NCI-H82 treated with DMSO at 0.1 percent for 48 hours (cell line): ENCODE results near the gene ZFP91.

Source experiments
- DNase-seq: peaks from one replicate; lab custom pipeline; 2025; ENCODE audit not compliant: unreplicated experiment; lab: John Stamatoyannopoulos, UW

Gene ZFP91

DNA sequence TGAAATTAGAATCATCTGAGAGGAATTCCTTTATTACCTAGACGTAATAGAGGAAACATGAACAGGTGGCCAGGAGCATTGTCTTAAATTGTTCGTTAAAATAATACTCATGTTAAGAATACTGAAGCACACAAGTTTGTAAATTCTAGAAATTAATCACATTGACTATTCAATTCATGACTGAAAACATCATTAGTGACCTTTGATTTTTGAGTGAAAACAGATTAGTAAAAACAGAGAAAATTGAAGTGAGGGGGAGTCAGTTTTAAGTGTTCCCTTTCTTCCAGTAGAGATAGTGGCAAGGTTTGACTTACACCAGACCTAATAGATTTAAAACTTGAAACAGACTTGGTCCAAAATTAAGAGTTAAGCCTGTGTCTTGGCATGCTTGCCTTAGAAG, 1.4 kb downstream of the ZFP91 start:
- DNase-seq = no peak

DNA sequence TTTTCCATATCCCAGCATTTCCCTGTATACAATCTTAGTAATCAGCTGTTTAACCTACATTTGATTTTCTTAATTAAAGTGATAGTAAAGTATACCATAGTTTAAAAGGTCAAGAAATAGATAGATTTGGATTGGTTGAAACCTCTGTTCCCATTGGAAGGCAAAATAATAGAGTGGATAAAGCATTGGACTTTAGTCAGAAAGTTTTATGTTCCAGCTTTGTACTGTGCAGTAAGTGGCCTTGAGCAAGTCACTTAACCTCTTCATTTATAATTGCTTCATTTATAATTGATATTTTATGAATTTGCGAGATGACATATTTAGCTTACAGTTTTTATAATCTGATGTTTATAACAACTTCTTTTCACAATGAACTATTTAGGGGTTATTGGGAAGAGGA, 3.6 kb downstream of the ZFP91 start:
- no peak for DNase-seq

DNA sequence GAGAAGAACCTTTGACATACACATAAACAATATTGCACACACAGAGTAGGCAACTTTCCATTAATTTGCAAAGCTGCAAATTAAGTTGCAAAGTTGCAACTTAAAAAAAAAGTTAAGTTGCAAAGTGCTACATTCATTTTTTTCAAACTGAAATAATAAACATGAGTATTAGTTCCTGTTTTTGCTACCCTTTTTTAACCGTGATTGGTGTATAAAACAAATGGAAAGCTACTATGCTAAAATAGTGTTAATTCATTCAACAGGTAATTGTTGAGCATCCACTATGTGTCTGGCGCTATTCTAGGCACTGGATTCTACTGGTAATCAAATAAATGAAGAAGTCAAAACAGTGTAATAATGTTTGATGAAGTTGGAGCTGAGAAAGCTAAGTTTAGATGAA, 8.1 kb downstream of the ZFP91 start:
- no peak for DNase-seq

- no peak for DNase-seq
These were observed 12.8 kb downstream of the ZFP91 start for GRCh38 chr11:58591659-58592058.

- DNase-seq = no peak
These were observed 14.1 kb downstream of the ZFP91 start for GRCh38 chr11:58592760-58593472.

DNA sequence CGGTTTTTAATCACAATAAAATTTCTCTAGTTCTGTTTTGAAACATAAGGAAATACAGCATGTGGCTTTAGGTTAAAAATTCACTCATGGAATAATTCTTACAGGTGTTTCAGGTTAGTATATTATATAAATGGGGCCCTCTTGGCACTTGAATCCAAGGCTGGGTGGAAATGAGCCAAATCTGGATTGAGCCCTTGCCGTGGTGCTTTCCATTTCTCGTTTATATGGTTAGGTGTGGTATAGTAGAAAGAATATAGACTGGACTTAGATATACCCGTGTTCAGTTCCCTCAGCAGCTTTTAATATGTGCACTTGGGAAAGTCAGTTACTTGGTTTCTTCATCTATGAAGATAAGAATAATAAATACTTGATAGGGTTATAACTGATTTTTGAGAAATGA, 16.0 kb downstream of the ZFP91 start:
- DNase-seq = no peak

DNA sequence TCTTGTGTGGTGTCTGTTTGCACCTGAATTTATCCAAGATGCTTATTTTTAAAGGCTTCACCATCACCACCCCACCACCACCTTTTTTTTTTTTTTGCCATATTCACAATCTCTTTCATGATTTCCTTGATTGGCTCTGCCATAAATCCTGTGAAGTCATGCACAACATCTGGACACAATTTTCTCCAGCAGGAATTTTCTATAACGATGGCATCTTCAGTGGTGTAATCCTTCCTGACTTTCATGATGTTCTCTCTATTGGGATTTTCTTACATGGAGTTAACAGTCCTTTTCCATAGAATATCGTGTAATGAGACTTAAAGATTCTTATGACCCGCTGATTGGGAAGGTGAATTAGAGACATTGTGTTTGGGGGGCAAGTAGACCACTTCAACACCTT, 17.8 kb downstream of the ZFP91 start:
- no peak for DNase-seq

DNA sequence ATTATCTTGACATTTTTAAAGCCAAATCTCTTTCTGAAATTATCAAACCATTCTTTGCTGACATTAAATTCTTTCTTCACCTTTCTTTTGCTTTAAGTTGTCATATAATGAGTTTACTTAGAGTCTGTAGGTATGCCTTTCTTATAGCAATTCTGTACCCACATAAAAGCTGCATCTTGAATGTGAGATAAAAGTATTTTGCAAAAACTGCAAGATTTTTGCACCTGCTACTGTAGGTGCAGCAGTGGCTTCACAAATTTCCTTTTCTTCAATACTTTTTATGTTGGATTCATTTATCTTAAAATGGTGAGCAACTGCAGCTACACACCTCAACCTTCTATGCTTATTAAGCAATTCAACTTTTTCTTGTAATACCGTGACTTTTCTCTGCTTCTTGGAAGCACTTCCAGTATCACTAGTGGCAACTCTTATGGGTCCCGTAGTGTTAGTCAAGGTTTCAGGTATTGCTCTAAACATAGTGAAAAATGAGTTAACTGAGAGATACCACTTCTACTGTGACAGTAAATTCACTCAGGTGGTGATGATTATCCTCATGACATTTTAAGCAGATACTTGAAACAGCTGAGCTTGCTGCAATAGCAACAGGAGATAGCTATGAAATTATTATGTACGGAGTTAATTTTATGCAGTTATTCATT, 18.8 kb downstream of the ZFP91 start:
- DNase-seq = no peak

- DNase-seq = no peak
These were observed 21.6 kb downstream of the ZFP91 start for GRCh38 chr11:58600510-58600909.

DNA sequence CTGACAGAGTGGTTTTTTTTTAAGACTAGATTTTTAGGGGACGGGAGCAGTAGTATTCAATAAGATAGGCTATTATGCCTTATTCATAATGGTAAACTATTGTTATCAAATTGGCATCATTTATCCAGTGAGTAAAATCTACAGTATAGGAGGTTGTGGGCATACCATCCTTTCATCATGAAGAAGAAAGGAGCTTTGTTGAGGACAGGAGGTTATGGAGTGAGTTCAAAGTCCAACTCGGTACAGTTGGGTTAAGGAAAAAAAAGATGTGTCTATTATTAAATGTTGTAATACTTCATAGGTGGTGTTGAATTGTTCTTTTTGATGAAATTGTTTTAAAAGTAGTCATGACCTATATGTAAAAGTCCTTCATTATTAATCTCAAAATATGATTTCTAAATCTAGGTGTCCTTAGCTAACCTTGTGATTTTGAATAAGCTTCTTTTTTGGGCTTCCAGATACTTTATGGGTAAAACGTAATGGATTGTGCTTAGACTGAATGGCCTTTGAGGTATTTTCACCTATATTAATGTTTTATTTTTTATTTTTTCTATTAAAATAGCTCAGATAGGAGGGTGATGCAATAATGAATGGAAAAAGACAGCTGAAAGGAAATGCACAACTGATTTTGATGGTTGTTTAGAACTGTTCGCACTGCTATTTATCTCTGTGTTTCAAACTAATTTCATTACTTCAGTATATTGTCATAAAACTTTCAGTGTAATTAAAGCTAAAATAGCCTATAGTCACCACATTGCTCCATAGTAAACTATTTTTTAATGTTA, 28.3 kb downstream of the ZFP91 start:
- DNase-seq = no peak

GRCh38 chr11:58608331-58608730, 29.5 kb downstream of the ZFP91 start:
- DNase-seq = no peak

DNA sequence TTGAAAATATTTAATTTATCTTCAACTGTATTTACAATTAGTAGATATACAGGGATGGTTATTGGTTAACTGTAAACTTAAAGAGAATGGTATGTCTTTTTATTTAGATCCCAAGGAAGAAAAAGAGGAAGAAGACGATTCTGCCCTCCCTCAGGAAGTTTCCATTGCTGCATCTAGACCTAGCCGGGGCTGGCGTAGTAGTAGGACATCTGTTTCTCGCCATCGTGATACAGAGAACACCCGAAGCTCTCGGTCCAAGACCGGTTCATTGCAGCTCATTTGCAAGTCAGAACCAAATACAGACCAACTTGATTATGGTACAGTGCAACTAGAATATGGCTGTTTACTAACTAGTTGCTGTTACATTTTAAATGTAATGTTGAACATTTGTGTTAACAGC, 30.9 kb downstream of the ZFP91 start:
- DNase-seq = no peak

GRCh38 chr11:58613228-58613627, 34.4 kb downstream of the ZFP91 start:
- no peak for DNase-seq

- no peak for DNase-seq
These were observed 36.7 kb downstream of the ZFP91 start for GRCh38 chr11:58615559-58615958.

DNA sequence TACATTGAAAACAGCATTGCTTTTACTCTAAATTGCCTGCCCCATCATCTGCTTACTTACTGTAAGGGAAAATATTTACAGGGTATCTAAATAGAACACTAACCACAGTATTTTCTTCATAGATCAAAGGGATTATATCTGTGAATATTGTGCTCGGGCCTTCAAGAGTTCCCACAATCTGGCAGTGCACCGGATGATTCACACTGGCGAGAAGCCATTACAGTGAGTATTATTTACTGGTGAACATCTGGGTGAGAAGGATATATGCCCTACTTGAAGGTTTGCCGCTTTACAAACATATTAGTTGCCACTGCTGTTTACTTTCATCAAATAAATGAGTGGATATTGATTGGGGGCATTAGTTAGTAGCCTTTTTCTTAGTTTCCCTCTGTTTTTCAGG, 37.7 kb downstream of the ZFP91 start:
- DNase-seq = no peak

- no peak for DNase-seq
These were observed 39.2 kb downstream of the ZFP91 start for GRCh38 chr11:58617976-58618557.

- no peak for DNase-seq
These were observed 42.9 kb downstream of the ZFP91 start for GRCh38 chr11:58621586-58622262.

- no peak for DNase-seq
These were observed 43.5 kb downstream of the ZFP91 start, which contains the start of gene CNTF for GRCh38 chr11:58622344-58622743. CNTF (plus strand) TSS chr11:58622665; CDS start chr11:58622753, 88 bp downstream.

DNA sequence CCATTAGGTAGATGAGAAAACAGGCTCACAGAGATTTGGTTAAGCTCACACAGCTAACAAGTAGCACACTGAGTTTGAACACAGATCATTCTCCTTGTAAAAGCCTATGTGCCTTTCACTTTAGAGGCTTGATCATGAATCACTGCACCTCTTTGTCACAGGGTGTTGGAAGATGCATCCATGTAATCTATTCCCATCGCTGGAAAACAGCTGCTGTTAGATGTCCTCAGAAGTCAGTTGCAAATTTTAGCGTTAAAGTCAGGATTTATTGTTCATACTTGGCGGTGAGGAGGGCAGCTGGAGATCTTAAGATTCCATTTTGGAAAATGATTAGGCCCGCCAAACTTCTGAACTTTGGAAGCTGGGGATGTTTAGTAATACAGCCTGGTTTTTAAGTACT, 46.2 kb downstream of the ZFP91 start:
- DNase-seq = no peak

- no peak for DNase-seq
These were observed 47.1 kb downstream of the ZFP91 start for GRCh38 chr11:58625826-58626460.
